ENCODE results near the gene TRNAU1AP.
"Not testable (repeated sequence)": the region's sequence is repeated elsewhere in the genome, so short reads cannot be mapped to it uniquely, and the experiment has no call there.

Gene TRNAU1AP

DNA sequence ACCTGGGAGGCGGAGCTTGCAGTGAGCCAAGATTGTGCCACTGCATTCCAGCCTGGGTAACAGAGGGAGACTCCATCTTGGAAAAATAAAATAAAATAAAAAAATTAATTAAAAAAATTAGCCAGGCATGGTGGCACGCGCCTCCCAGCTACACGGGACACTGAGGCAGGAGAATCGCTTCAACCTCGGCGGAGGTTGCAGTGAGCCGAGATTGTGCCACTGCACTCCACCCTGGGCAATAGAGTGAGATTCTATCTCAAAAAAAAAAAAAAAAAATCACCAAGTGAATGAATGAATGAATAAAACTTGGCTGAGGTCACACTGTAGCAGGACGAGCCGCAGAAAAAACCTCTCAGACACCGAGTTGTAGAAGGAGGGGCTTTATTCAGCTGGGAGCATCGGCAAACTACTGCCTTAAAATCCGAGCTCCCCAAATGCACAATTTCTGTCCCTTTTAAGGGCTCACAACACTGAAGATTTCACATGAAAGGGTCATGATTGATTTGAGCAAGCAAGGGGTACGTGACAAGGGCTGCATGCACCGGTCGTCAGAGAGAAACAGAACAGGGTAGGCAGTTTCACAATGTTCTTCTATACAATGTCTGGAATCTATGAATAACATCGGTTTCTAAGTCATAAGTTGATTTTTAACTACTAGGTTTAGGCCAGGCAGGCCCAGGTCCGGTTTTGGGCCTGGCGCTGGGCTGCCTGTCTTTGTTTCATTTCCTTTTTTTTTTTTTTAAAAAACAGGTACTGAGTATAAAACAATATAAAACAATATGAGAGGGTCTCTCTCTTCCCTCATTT is 33.9 kb downstream of the TRNAU1AP start:
- WGBS = 94% methylated on average over 7 of the region's 19 CpGs

GRCh38 chr1:28591708-28592320 is 38.9 kb downstream of the TRNAU1AP start, which contains the start of gene RAB42:
RAB42 (plus strand) TSS chr1:28592265; CDS start chr1:28592512, 247 bp downstream.
- DNase-seq = no peak
- peak within 1 kb of the TSS; percentile 88 for H2AFZ ChIP-seq (ENCODE audit: low read depth, low read length)
- peak within 1 kb of the TSS; percentile 4 to 57 for H2BK12ac ChIP-seq (ENCODE audit: low read length in 2 of 2)
- H3K18ac ChIP-seq (ENCODE audit: low read depth in 1 of 2, low read length in 2 of 2) = peak within 1 kb of the TSS; percentile 55 to 78
- peak within 1 kb of the TSS in 1 of 2 experiments; percentile 67 for H3K4ac ChIP-seq (ENCODE audit: low read depth in 1 of 2, low read length in 2 of 2)
- peak within 1 kb of the TSS; percentile 61 to 83 for H3K4me3 ChIP-seq (ENCODE audit: insufficient read depth in 1 of 2, low read depth in 1 of 2, low read length in 2 of 2)
- H3K27me3 ChIP-seq (ENCODE audit: control insufficient read depth in 1 of 2, insufficient read depth in 1 of 2, low read length in 2 of 2) = no peaks in the 10 kb centered on the region
- H3K79me1 ChIP-seq (replicated peaks; ENCODE audit: low read length, poor library complexity, severe bottlenecking) = peaks cover 1% of the 10 kb centered on the region
- peaks cover 20% of the 10 kb centered on the region for H3K4me1 ChIP-seq (ENCODE audit: control insufficient read depth, insufficient read depth, low read depth, low read length)
- H3K4me2 ChIP-seq (ENCODE audit: low read length, poor library complexity, severe bottlenecking) = peak within 1 kb of the TSS; percentile 47
- peak within 1 kb of the TSS; percentile 78 for H2BK120ac ChIP-seq (ENCODE audit: low read depth, low read length)
- peak within 1 kb of the TSS in 1 of 2 experiments; percentile 94 for H3K23ac ChIP-seq (ENCODE audit: low read length in 2 of 2)
- peak within 1 kb of the TSS; percentile 87 for H2AK5ac ChIP-seq (ENCODE audit: low read length, severe bottlenecking)
- peak within 1 kb of the TSS; percentile 4 for H2BK15ac ChIP-seq (ENCODE audit: low read depth, poor library complexity, severe bottlenecking)
- H2BK5ac ChIP-seq (ENCODE audit: low read depth, low read length, poor library complexity, severe bottlenecking) = peak within 1 kb of the TSS; percentile 58
- 76% methylated on average over 4 of the region's 13 CpGs for WGBS
- H3K27ac ChIP-seq (ENCODE audit: low read length, poor library complexity, severe bottlenecking) = no peak within 1 kb of the TSS
- H3K36me3 ChIP-seq (ENCODE audit: control insufficient read depth in 1 of 2, insufficient read depth in 2 of 2, low read depth in 1 of 2, low read length in 2 of 2) = no peaks in the 10 kb centered on the region
- no peaks in the 10 kb centered on the region for H3K9me3 ChIP-seq (ENCODE audit: control insufficient read depth, low read length)
- H3K14ac ChIP-seq (ENCODE audit: low read length in 2 of 2) = peak within 1 kb of the TSS in 1 of 2 experiments; percentile 4
- no peak within 1 kb of the TSS for H4K91ac ChIP-seq (ENCODE audit: low read length)
- peak within 1 kb of the TSS; percentile 83 for H3K9ac ChIP-seq (ENCODE audit: low read length)
- H4K8ac ChIP-seq (ENCODE audit: low read length) = peak within 1 kb of the TSS; percentile 87

More for the DNA sequence above, 33.9 kb downstream of the TRNAU1AP start:
- not testable (repeated sequence) for H3K79me1 ChIP-seq (replicated peaks; ENCODE audit: low read length, poor library complexity, severe bottlenecking); H2BK5ac ChIP-seq (ENCODE audit: low read depth, low read length, poor library complexity, severe bottlenecking); H3K4ac ChIP-seq (ENCODE audit: low read depth in 1 of 2, low read length in 2 of 2); H4K91ac ChIP-seq (ENCODE audit: low read length); H3K18ac ChIP-seq (ENCODE audit: low read depth in 1 of 2, low read length in 2 of 2); H3K4me3 ChIP-seq (ENCODE audit: insufficient read depth in 1 of 2, low read depth in 1 of 2, low read length in 2 of 2); H2BK120ac ChIP-seq (ENCODE audit: low read depth, low read length); DNase-seq; H3K9ac ChIP-seq (ENCODE audit: low read length); H2AK5ac ChIP-seq (ENCODE audit: low read length, severe bottlenecking); H3K36me3 ChIP-seq (ENCODE audit: control insufficient read depth in 1 of 2, insufficient read depth in 2 of 2, low read depth in 1 of 2, low read length in 2 of 2); H2BK15ac ChIP-seq (ENCODE audit: low read depth, poor library complexity, severe bottlenecking); H3K14ac ChIP-seq (ENCODE audit: low read length in 2 of 2); H2AFZ ChIP-seq (ENCODE audit: low read depth, low read length); H2BK12ac ChIP-seq (ENCODE audit: low read length in 2 of 2); H4K8ac ChIP-seq (ENCODE audit: low read length); H3K9me3 ChIP-seq (ENCODE audit: control insufficient read depth, low read length); H3K27me3 ChIP-seq (ENCODE audit: control insufficient read depth in 1 of 2, insufficient read depth in 1 of 2, low read length in 2 of 2); H3K23ac ChIP-seq (ENCODE audit: low read length in 2 of 2)
- Histone ChIP-seq H3K4me1 (ENCODE audit: control insufficient read depth, insufficient read depth, low read depth, low read length) (peaks cover 16% of the 10 kb centered on the region), H3K27ac (ENCODE audit: low read length, poor library complexity, severe bottlenecking) (peak overlapping the region; percentile 87), H3K4me2 (ENCODE audit: low read length, poor library complexity, severe bottlenecking) (peak overlapping the region; percentile 43)

GRCh38 chr1:28592321-28593071 is 39.6 kb downstream of the TRNAU1AP start:
- Histone ChIP-seq H2AFZ (ENCODE audit: low read depth, low read length) (peak overlapping the region; percentile 74), H3K36me3 (ENCODE audit: control insufficient read depth in 1 of 2, insufficient read depth in 2 of 2, low read depth in 1 of 2, low read length in 2 of 2) (no peaks in the 10 kb centered on the region), H3K9me3 (ENCODE audit: control insufficient read depth, low read length) (no peaks in the 10 kb centered on the region), H2BK12ac (ENCODE audit: low read length in 2 of 2) (peak overlapping the region in 1 of 2 experiments; percentile 24), H4K91ac (ENCODE audit: low read length) (no peak overlapping the region), H3K27me3 (ENCODE audit: control insufficient read depth in 1 of 2, insufficient read depth in 1 of 2, low read length in 2 of 2) (no peaks in the 10 kb centered on the region), H3K4me2 (ENCODE audit: low read length, poor library complexity, severe bottlenecking) (peak overlapping the region; percentile 47), H2BK15ac (ENCODE audit: low read depth, poor library complexity, severe bottlenecking) (peak overlapping the region; percentile 4), H3K4me3 (ENCODE audit: insufficient read depth in 1 of 2, low read depth in 1 of 2, low read length in 2 of 2) (peak overlapping the region; percentile 61 to 83), H4K8ac (ENCODE audit: low read length) (peak overlapping the region; percentile 87), H3K4me1 (ENCODE audit: control insufficient read depth, insufficient read depth, low read depth, low read length) (peaks cover 20% of the 10 kb centered on the region), H3K79me1 (replicated peaks; ENCODE audit: low read length, poor library complexity, severe bottlenecking) (peaks cover 1% of the 10 kb centered on the region), H3K23ac (ENCODE audit: low read length in 2 of 2) (peak overlapping the region in 1 of 2 experiments; percentile 94), H2BK5ac (ENCODE audit: low read depth, low read length, poor library complexity, severe bottlenecking) (peak overlapping the region; percentile 58), H3K18ac (ENCODE audit: low read depth in 1 of 2, low read length in 2 of 2) (peak overlapping the region in 1 of 2 experiments; percentile 78), H2BK120ac (ENCODE audit: low read depth, low read length) (peak overlapping the region; percentile 78), H3K4ac (ENCODE audit: low read depth in 1 of 2, low read length in 2 of 2) (peak overlapping the region in 1 of 2 experiments; percentile 5), H3K27ac (ENCODE audit: low read length, poor library complexity, severe bottlenecking) (no peak overlapping the region), H3K9ac (ENCODE audit: low read length) (peak overlapping the region; percentile 83), H3K14ac (ENCODE audit: low read length in 2 of 2) (peak overlapping the region in 1 of 2 experiments; percentile 4), H2AK5ac (ENCODE audit: low read length, severe bottlenecking) (no peak overlapping the region)
- WGBS = 7% methylated on average over 62 of the region's 81 CpGs
- no peak for DNase-seq

Measured in mesenchymal stem cell (in vitro differentiated cells and primary cell).